ENCODE measurements around the gene ADH1B.
"Not testable (repeated sequence)": the region's sequence is repeated elsewhere in the genome, so short reads cannot be mapped to it uniquely, and the experiment has no call there.

DNA sequence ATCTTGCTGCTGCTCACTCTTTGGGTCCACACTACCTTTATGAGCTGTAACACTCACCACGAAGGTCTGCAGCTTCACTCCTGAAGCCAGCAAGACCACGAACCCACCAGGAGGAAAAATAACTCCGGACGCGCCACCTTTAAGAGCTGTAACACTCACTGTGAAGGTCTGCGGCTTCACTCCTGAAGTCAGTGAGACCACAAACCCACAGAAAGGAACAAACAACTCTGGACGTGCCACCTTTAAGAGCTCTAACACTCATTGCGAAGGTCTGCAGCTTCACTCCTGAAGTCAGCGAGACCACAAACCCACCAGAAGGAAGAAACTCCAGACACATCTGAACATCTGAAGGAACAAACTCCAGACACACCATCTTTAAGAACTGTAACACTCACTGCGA lies 34.9 kb upstream of the ADH1B start:
- TF ChIP-seq, protein P1, sequence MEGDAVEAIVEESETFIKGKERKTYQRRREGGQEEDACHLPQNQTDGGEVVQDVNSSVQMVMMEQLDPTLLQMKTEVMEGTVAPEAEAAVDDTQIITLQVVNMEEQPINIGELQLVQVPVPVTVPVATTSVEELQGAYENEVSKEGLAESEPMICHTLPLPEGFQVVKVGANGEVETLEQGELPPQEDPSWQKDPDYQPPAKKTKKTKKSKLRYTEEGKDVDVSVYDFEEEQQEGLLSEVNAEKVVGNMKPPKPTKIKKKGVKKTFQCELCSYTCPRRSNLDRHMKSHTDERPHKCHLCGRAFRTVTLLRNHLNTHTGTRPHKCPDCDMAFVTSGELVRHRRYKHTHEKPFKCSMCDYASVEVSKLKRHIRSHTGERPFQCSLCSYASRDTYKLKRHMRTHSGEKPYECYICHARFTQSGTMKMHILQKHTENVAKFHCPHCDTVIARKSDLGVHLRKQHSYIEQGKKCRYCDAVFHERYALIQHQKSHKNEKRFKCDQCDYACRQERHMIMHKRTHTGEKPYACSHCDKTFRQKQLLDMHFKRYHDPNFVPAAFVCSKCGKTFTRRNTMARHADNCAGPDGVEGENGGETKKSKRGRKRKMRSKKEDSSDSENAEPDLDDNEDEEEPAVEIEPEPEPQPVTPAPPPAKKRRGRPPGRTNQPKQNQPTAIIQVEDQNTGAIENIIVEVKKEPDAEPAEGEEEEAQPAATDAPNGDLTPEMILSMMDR (conservative IDR thresholded peaks at IDR 0.05; ENCODE audit: low read depth, low read length), result not testable (repeated sequence)
- not testable (repeated sequence) for TF ChIP-seq MAFK (IDR thresholded peaks at IDR 0.05; ENCODE audit: low read depth, low read length); NFE2L2 (IDR thresholded peaks at IDR 0.05; ENCODE audit: low read depth, low read length); MXI1 (IDR thresholded peaks at IDR 0.05; ENCODE audit: borderline replicate concordance, low read depth, low read length); POLR2A (IDR thresholded peaks at IDR 0.05; ENCODE audit: low read depth, low read length); RCOR1 (IDR thresholded peaks at IDR 0.05; ENCODE audit: insufficient replicate concordance, low read length); RAD21 (IDR thresholded peaks at IDR 0.05; ENCODE audit: low read length); SMC3 (IDR thresholded peaks at IDR 0.05; ENCODE audit: low read depth, low read length); FOS (IDR thresholded peaks at IDR 0.05; ENCODE audit: low read depth, low read length); CHD1 (IDR thresholded peaks at IDR 0.05; ENCODE audit: low read depth, low read length); BHLHE40 (IDR thresholded peaks at IDR 0.05; ENCODE audit: low read depth, low read length)
- TF ChIP-seq, protein P2, sequence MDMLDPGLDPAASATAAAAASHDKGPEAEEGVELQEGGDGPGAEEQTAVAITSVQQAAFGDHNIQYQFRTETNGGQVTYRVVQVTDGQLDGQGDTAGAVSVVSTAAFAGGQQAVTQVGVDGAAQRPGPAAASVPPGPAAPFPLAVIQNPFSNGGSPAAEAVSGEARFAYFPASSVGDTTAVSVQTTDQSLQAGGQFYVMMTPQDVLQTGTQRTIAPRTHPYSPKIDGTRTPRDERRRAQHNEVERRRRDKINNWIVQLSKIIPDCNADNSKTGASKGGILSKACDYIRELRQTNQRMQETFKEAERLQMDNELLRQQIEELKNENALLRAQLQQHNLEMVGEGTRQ (IDR thresholded peaks at IDR 0.05; ENCODE audit: low read depth, low read length), result not testable (repeated sequence)
